Epithelial cell of proximal tubule (primary cell): ENCODE measurements around the gene TNFRSF21. TPM values are rescaled to one million over a fixed set of nuclear protein-coding genes. Genes with fewer than 3 reads are reported as not detected.

ENCODE experiments used
- DNase-seq: peaks from one replicate; pipeline ENCODE4 v3.0.0-alpha.2; 2011; ENCODE audit warnings: low read depth
- H3K4me3 ChIP-seq: 2 replicates; pipeline ENCODE4 v1.5.1; 2011; ENCODE audit warnings: low read depth, mild to moderate bottlenecking, low read length
- CTCF ChIP-seq: conservative IDR thresholded peaks from 2 replicates; pipeline ENCODE4 v1.5.1; 2012; ENCODE audit warnings: low read depth, mild to moderate bottlenecking, low read length
- total RNA-seq: library from RNA; depleted of rRNA; stranded (reverse); fragments of >200 nt; gene quantifications from 2 replicates; pipeline ENCODE4 v1.2.3, GENCODE V29; 2015

The TNFRSF21 gene
- total RNA-seq, 1 donor from 2014 or later = 61.3 TPM

- DNase-seq = no peak
- no peak for TF ChIP-seq CTCF
- no peak overlapping the region for H3K4me3 ChIP-seq
Measured at GRCh38 chr6:47256361-47256760, 53.3 kb downstream of the TNFRSF21 start.

GRCh38 chr6:47254906-47255305, 54.8 kb downstream of the TNFRSF21 start:
- no peak for TF ChIP-seq CTCF
- DNase-seq = no peak
- H3K4me3 ChIP-seq = no peak overlapping the region

GRCh38 chr6:47254051-47254450, 55.7 kb downstream of the TNFRSF21 start:
- no peak overlapping the region for H3K4me3 ChIP-seq
- no peak for DNase-seq
- TF ChIP-seq CTCF = no peak

GRCh38 chr6:47253136-47253535, 56.6 kb downstream of the TNFRSF21 start:
- DNase-seq = no peak
- TF ChIP-seq CTCF = no peak
- H3K4me3 ChIP-seq = no peak overlapping the region

- no peak overlapping the region for H3K4me3 ChIP-seq
- TF ChIP-seq CTCF = no peak
Measured at GRCh38 chr6:47252633-47253032, 57.1 kb downstream of the TNFRSF21 start.

GRCh38 chr6:47251396-47251795, 58.3 kb downstream of the TNFRSF21 start:
- no peak for TF ChIP-seq CTCF
- no peak for DNase-seq
- H3K4me3 ChIP-seq = no peak overlapping the region

More at GRCh38 chr6:47252633-47253032, 57.1 kb downstream of the TNFRSF21 start:
- no peak for DNase-seq

GRCh38 chr6:47250302-47250701, 59.4 kb downstream of the TNFRSF21 start:
- H3K4me3 ChIP-seq = no peak overlapping the region
- no peak for DNase-seq
- TF ChIP-seq CTCF = no peak
